ENCODE results near the gene ATP6AP1. TPM values are rescaled to one million over a fixed set of nuclear protein-coding genes. Genes with fewer than 3 reads are reported as not detected.

ATP6AP1 gene
- total RNA-seq, 2 donors from 2014 or later, result 39.9 to 42.1 TPM

DNA sequence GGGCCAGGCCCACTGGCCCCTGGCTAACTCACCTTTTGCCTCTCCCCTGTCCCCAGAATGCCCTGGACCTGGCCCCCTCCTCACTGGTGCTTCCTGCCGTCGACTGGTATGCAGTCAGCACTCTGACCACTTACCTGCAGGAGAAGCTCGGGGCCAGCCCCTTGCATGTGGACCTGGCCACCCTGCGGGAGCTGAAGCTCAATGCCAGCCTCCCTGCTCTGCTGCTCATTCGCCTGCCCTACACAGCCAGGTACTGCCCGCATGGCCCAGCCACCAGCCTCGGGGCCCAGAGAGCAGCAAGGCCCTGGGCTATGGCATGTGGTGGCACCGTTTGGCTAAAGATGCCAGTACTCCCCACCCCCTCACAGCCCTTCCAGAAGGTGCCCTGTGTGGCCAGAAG, 3.7 kb downstream of the ATP6AP1 start:
- H3K9me3 Mint-ChIP-seq, result no peaks in the 10 kb centered on the region
- no peak overlapping the region for H3K27ac Mint-ChIP-seq
- no peaks in the 10 kb centered on the region for H3K27me3 Mint-ChIP-seq
- no peak for ATAC-seq (replicated peaks)
- peaks cover 35% of the 10 kb centered on the region for H3K36me3 Mint-ChIP-seq (ENCODE audit: low read depth)
- no peak overlapping the region for H3K4me3 Mint-ChIP-seq
- H3K4me1 Mint-ChIP-seq, result peaks cover 12% of the 10 kb centered on the region

DNA sequence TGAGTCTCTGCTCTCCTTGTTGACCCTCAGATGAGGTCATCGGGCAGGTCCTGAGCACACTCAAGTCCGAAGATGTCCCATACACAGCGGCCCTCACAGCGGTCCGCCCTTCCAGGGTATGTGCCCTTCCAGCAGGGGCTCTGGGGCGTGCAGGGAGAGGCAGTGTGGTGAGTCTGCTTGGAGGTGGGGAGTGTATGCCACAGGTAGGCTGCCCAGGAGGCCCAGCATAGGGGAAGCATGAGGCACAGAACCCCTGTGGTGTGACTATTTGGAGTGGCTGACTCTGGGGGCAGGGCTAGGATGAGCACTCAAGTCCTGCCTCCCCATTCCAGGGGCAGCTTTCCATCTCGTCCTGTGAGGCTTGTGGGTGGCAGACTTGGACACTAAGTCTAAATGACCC, 5.1 kb downstream of the ATP6AP1 start:
- Mint-ChIP-seq H3K36me3 (ENCODE audit: low read depth) (peaks cover 49% of the 10 kb centered on the region), H3K27me3 (no peaks in the 10 kb centered on the region), H3K4me1 (peaks cover 12% of the 10 kb centered on the region), H3K9me3 (no peaks in the 10 kb centered on the region), H3K27ac (no peak overlapping the region), H3K4me3 (no peak overlapping the region)
- no peak for ATAC-seq (replicated peaks)

DNA sequence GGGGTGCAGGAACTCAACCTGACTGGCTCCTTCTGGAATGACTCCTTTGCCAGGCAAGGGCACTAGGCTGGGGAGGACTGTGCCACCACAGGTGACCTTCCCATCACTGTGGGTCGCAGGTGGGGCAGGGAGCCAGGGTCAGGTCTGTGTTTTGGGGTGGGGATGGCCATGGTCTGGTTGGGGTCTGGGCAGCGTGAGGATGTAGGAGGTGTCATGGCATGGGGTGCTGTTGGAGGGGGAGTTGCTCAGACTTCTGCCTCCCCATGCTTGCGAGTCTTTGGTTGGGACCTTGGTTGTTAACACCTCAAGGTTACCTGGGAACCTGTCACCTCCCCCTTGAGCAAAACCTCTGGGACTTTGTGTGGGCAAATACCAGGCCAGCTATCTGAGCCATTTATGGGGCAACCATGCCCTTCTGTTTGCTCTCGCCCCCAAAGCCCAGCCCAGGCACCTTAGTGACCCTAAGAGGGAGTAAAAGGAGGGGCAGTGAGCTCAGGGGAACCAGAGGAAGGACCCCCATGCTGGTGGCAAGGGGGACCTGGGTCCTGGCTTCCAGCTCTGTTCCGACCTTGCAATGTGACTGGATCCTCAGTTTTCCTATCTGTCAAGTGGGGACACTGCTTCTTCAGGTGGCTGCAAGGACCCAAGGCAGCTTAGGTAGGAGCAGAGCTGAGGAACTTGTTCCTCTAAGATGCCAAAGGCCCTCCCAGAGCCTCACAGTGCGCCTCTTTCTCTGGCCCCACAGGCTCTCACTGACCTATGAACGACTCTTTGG, 6.1 kb downstream of the ATP6AP1 start:
- no peak overlapping the region for H3K4me3 Mint-ChIP-seq
- H3K27ac Mint-ChIP-seq, result no peak overlapping the region
- H3K36me3 Mint-ChIP-seq (ENCODE audit: low read depth), result peaks cover 58% of the 10 kb centered on the region
- no peaks in the 10 kb centered on the region for H3K27me3 Mint-ChIP-seq
- peaks cover 12% of the 10 kb centered on the region for H3K4me1 Mint-ChIP-seq
- H3K9me3 Mint-ChIP-seq, result no peaks in the 10 kb centered on the region
- no peak for ATAC-seq (replicated peaks)

DNA sequence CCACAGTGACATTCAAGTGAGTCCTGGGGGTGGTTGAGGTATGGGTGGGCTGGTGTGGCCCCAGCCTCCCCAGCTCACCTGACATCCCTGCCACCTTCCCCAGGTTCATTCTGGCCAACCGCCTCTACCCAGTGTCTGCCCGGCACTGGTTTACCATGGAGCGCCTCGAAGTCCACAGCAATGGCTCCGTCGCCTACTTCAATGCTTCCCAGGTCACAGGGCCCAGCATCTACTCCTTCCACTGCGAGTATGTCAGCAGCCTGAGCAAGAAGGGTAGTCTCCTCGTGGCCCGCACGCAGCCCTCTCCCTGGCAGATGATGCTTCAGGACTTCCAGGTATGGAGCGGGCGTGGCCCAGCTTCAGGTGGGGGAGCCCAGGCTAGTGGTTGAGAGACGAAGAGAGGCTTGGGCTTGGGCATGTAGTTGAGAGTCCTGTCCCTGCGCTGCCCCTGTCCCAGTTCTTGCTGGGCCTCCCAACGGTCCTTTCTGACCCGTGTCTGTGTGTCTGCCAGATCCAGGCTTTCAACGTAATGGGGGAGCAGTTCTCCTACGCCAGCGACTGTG, 6.8 kb downstream of the ATP6AP1 start:
- Mint-ChIP-seq H3K4me3 (no peak overlapping the region), H3K27ac (no peak overlapping the region), H3K4me1 (peaks cover 12% of the 10 kb centered on the region), H3K9me3 (no peaks in the 10 kb centered on the region), H3K27me3 (no peaks in the 10 kb centered on the region), H3K36me3 (ENCODE audit: low read depth) (peaks cover 65% of the 10 kb centered on the region)
- no peak for ATAC-seq (replicated peaks)

DNA sequence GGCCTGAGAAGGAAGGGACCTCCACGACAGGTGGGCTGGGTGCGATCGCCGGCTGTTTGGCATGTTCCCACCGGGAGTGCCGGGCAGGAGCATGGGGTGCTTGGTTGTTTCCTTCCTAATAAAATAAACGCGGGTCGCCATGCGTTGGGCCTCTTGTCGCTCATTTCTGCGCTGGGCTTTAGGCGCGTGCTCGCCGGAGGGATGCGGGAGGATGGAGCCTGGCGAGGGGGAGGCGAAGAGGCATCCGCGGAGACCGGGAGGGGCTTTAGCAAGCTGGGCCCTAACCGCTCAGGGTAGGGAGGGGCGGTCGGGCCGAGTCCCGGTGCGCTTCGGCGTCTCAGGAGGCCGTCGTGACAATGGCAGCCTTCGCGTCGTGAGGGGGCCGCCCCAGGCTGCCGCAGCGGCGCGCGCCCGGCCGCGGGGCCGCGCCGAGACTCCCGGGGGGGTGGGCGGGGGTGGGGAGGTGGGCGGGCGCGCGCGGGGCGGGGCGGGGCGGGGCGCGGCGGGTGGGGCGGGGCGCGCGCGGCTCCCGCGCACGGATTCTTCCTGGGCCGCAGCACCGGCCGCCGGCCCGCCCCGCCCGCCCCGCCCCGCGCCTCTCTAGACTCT, 8.0 kb downstream of the ATP6AP1 start:
- Mint-ChIP-seq H3K27me3 (no peaks in the 10 kb centered on the region), H3K27ac (peak overlapping the region; percentile 86), H3K4me1 (peaks cover 6% of the 10 kb centered on the region), H3K9me3 (no peaks in the 10 kb centered on the region), H3K4me3 (peak overlapping the region; percentile 82), H3K36me3 (ENCODE audit: low read depth) (peaks cover 69% of the 10 kb centered on the region)
- peak; percentile 76 for ATAC-seq (replicated peaks)

DNA sequence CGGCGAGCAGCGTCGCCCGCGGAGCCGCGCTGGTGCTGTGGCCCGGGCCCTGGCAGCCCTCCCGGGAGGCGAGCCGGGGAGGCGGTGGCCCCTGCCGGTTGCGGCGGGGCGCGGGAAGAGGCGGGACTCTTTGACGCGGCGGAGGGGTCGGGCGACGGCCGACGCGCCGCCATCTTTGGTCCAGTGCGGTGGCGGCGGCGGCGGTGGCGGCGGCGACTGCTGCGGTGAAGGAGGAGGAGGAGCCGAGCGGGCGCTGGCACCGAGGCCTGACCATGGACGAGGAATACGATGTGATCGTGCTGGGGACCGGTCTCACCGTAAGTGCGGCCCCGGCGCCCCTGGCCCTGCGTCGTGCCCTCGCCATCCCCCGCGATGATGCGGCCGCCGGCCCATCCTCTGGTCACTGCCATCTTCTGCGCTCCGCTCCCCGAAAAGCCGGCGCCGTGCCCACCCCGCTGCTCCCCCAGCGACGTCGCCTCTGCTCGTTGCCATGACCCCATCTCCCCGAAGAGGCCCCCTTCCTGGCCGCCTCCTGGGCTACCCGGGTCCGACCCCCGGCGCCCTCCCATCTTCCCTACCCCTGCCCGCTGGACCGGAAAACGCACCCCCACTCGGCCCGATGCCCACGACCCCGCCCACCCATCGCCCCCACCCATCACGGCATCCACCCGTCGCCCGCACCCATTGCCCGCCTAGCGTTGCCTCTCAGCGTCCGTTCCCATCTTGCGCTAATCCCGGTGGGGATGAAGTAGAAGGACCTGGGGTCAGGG, 8.7 kb downstream of the ATP6AP1 start, which contains the start of gene GDI1:
Gene GDI1, plus strand, starts transcription at position 172 of the 770 bp plus-strand sequence. Its CDS starts 101 bp downstream, at position 273.
- Mint-ChIP-seq H3K9me3 (no peaks in the 10 kb centered on the region), H3K4me1 (peaks cover 6% of the 10 kb centered on the region), H3K4me3 (peak within 1 kb of the TSS; percentile 91), H3K27ac (peak within 1 kb of the TSS; percentile 91), H3K36me3 (ENCODE audit: low read depth) (peaks cover 76% of the 10 kb centered on the region), H3K27me3 (no peaks in the 10 kb centered on the region)
- peak; percentile 67 for ATAC-seq (replicated peaks)

DNA sequence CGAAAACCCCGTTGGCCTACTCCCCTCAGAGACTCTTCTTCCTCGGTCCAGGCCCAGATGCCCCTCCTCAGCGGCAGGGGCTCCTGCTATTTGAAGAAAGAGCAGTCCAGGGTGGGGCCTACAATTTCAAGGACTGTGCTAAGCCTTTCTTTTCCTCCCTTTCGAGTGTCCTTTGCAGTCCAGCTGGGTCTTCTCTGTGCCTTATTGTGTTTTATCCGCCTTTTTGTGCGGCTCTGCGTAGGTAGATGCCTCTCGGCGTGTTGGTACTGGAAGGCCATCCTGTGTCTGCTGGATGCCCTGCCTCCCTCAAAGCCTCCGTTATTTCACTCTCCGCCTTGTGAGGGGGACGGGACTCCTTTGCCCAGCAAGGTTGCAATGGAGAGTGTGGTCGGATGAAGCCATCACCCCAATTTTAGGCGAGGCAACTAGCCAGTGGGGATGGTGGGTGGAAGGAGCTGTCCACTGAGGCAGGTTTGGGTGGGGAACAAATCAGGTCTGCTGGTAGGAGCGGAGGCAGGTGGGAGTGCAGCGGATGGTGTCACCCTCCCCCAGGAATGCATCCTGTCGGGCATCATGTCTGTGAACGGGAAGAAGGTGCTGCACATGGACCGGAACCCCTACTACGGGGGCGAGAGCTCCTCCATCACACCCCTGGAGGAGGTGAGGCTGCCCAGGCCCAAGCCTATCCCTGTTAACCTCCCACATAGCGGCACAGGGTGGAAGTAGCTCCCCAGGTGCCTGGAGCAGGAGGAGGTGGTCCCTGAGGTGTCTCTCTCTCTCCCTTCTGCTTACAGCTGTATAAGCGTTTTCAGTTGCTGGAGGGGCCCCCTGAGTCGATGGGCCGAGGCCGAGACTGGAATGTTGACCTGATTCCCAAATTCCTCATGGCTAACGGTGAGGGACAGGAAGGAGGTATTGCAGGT, 9.8 kb downstream of the ATP6AP1 start:
- no peak for ATAC-seq (replicated peaks)
- no peaks in the 10 kb centered on the region for H3K27me3 Mint-ChIP-seq
- no peaks in the 10 kb centered on the region for H3K9me3 Mint-ChIP-seq
- H3K4me3 Mint-ChIP-seq, result peak overlapping the region; percentile 91
- peaks cover 82% of the 10 kb centered on the region for H3K36me3 Mint-ChIP-seq (ENCODE audit: low read depth)
- H3K27ac Mint-ChIP-seq, result peak overlapping the region; percentile 91
- peaks cover 6% of the 10 kb centered on the region for H3K4me1 Mint-ChIP-seq

DNA sequence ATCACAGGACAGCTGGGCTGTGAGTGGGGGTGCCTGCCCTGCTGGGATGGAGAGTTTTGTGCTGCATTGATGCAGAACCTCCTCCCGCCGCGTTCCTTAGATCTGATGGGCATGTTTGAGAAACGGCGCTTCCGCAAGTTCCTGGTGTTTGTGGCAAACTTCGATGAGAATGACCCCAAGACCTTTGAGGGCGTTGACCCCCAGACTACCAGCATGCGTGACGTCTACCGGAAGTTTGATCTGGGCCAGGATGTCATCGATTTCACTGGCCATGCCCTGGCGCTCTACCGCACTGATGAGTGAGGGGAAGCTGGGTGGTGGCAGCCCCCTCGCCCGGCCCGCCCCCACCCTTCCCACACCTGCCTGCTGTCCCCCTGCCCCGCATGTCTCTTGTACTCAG, 11.4 kb downstream of the ATP6AP1 start:
- Mint-ChIP-seq H3K4me3 (peak overlapping the region; percentile 37), H3K4me1 (peaks cover 6% of the 10 kb centered on the region), H3K36me3 (ENCODE audit: low read depth) (peaks cover 76% of the 10 kb centered on the region), H3K27me3 (no peaks in the 10 kb centered on the region), H3K9me3 (no peaks in the 10 kb centered on the region), H3K27ac (no peak overlapping the region)
- ATAC-seq (replicated peaks), result no peak

DNA sequence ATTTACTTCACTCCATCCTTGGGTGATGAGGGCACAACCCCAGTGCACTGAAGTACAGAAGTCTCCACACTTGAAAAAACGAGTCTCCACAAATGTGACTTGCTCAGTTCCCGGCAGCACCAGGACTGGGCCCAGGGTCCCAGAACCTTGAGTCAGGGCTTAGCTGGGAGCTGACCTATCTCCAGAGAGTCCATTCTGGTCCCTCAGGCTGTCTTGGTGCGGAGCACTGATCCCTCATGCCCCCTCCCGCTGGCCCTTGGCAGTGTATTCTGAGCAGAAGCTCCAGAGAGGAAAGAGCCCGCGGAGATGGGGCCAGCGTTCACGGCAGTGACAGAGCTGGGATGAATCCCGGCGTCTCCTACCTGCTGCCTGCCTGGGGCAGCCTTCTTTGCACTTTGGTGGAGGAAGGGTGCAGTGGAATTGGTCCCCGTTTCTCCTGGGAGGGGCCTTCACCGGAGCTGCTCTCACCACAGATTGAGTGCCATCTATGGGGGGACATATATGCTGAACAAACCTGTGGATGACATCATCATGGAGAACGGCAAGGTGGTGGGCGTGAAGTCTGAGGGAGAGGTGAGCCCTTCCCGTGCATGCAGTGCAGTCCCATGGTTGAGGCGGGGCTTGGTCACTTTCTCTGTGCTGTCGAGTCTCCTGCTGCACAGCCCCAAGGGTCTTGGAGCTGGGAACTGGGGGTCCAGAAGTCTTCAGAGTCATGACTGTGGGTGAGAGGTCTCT, 12.3 kb downstream of the ATP6AP1 start:
- H3K27me3 Mint-ChIP-seq, result no peaks in the 10 kb centered on the region
- peaks cover 6% of the 10 kb centered on the region for H3K4me1 Mint-ChIP-seq
- no peaks in the 10 kb centered on the region for H3K9me3 Mint-ChIP-seq
- H3K4me3 Mint-ChIP-seq, result peak overlapping the region; percentile 37
- H3K36me3 Mint-ChIP-seq (ENCODE audit: low read depth), result peaks cover 72% of the 10 kb centered on the region
- no peak overlapping the region for H3K27ac Mint-ChIP-seq
- ATAC-seq (replicated peaks), result no peak

DNA sequence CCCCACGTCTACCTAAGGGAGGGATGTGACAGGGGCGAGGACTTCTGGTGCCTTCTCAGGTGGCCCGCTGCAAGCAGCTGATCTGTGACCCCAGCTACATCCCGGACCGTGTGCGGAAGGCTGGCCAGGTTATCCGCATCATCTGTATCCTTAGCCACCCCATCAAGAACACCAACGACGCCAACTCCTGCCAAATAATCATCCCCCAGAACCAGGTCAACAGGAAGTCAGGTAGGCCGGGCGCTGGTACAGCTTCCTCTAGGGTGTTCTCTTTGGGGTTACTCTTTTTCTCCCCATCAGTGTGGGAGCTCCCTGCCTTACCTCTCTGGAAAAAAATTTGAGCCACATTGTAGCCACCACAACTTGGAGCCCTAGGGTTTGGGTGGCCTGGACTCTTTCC, 13.1 kb downstream of the ATP6AP1 start:
- no peak for ATAC-seq (replicated peaks)
- peaks cover 72% of the 10 kb centered on the region for H3K36me3 Mint-ChIP-seq (ENCODE audit: low read depth)
- no peaks in the 10 kb centered on the region for H3K27me3 Mint-ChIP-seq
- no peak overlapping the region for H3K27ac Mint-ChIP-seq
- H3K4me3 Mint-ChIP-seq, result peak overlapping the region; percentile 37
- no peaks in the 10 kb centered on the region for H3K9me3 Mint-ChIP-seq
- H3K4me1 Mint-ChIP-seq, result no peaks in the 10 kb centered on the region

DNA sequence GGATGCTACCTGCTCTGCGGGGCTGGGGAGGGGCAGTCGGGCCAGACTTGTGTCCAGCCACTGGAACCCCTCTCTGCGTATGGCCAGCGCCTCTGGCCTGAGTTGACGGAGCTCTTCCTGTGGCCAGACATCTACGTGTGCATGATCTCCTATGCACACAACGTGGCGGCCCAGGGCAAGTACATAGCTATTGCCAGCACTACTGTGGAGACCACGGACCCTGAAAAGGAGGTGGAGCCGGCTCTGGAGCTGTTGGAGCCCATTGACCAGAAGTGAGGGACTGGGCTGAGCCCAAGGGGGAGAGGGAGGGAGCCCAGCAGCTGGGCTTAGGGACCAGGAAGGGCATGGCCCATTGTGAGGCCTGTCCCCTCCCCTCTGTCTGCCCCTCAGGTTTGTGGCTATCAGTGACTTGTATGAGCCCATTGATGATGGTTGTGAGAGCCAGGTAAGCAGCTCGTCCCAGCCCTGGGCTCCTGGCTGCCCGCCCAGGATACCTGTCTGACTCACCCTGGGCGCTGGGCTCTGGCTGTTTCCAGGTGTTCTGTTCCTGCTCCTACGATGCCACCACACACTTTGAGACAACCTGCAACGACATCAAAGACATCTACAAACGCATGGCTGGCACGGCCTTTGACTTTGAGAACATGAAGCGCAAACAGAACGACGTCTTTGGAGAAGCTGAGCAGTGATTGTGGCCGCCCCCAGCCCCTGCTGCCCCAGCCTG, 13.7 kb downstream of the ATP6AP1 start:
- H3K9me3 Mint-ChIP-seq, result no peaks in the 10 kb centered on the region
- H3K4me1 Mint-ChIP-seq, result no peaks in the 10 kb centered on the region
- ATAC-seq (replicated peaks), result no peak
- H3K27ac Mint-ChIP-seq, result no peak overlapping the region
- no peaks in the 10 kb centered on the region for H3K27me3 Mint-ChIP-seq
- peak overlapping the region; percentile 37 for H3K4me3 Mint-ChIP-seq
- peaks cover 75% of the 10 kb centered on the region for H3K36me3 Mint-ChIP-seq (ENCODE audit: low read depth)

DNA sequence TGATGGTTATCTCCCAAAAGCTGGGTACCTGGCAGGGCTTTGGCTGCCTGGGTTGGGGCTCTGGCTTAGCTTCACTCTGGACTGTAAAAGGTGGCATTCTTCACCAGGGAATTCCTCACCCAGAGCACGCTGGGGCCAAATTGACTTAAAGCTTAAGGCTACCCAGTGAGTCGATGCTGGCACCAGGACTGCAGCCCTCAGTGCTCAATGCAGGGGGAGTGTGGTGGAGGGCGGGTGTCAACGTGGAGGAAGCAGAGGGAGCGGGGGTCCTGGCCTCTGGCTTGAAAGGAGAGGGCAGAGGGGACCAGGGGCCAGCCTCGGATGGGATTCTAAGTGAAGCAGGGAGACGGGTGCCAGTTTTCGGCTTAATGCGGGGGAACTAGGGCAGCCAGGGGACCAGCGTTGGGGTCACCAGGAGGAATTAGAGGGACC, 15.0 kb downstream of the ATP6AP1 start:
- Mint-ChIP-seq H3K27ac (peak overlapping the region; percentile 25), H3K27me3 (no peaks in the 10 kb centered on the region), H3K36me3 (ENCODE audit: low read depth) (peaks cover 74% of the 10 kb centered on the region), H3K4me1 (no peaks in the 10 kb centered on the region), H3K9me3 (no peaks in the 10 kb centered on the region), H3K4me3 (peak overlapping the region; percentile 62)
- ATAC-seq (replicated peaks), result peak; percentile 17
